Cortex of kidney (tissue), 1 donor: ENCODE measurements around the gene HPSE2.
"Not testable (repeated sequence)": the region's sequence is repeated elsewhere in the genome, so short reads cannot be mapped to it uniquely, and the experiment has no call there.

ENCODE experiments used
- DNase-seq: peaks from one replicate; lab custom pipeline; 2025; lab: John Stamatoyannopoulos, UW

The HPSE2 gene

DNA sequence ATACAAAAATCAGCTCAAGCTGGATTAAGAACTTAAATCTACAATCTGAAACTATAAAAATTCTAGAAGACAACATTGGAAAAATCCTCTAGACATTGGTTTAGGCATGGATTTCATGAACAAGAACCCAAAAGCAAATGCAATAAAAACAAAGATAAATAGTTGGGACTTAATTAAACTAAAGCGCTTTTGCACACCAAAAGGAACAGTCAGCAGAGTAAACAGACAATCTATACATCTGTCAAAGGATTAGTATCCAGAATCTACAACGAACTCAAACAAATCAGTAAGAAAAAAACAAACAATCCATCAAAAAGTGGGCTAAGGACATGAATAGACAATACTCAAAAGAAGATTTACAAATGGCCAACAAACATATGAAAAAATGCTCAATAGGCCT is 733.1 kb downstream of the HPSE2 start:
- not testable (repeated sequence) for DNase-seq

DNA sequence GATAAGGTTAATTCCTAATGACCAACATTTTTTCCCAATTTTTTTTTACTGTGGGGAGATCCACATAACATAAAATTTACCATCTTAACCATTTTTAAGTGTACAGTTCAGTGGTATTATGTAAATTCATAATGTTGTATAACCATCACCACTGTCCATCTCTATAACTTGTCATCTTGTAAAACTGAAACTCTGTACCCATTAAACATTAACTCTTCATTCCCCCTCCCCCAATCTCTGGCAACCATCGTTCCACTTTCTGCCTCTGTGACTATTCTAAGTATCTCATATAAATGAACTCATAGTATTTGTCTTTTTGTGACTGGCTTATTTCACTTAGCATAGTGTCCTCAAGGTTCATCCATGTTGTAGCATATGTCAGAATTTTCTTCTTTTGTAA is 742.9 kb downstream of the HPSE2 start:
- DNase-seq = no peak

DNA sequence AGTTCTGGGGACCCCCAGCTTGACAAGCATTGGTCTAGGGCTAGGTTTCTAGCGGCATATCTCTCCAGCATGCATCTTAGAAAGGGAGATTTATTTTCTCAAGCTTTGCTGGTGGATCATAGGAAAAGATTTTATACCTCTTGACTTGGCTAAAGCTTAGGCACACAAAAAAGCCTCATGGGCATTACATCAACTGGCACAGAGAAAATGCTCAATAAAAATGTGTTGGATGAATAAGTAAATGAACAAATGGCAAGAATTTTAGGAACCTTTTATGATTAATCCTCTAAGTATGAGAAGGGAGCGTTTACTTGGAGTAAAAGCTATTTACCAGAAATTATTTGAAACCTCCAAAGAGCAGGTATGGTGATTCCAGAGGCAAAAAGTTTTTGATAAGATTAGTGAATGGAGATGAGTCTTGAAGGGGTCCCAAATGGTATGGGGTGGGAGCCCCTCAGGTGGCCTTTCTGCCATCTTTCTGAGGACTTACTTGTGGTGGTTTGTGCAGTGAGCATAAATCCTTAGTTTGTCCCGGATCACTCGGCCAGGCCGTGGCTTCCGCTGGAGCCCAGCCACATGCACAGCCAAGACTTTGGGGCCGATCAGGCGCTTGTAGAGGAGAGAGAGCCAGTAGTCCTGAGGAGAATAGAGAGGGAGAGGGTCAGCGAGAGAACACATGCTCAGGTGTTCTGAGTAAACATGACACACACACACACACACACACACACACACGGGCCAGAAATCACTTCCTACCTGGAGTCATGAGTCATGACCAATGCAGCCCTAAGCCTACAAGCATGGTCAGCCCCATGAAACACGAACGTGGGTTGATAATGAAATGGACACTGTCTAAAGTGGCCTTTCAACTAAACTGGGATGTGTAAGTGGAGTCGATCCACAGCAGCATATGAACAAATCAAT is 745.8 kb downstream of the HPSE2 start:
- DNase-seq = no peak

DNA sequence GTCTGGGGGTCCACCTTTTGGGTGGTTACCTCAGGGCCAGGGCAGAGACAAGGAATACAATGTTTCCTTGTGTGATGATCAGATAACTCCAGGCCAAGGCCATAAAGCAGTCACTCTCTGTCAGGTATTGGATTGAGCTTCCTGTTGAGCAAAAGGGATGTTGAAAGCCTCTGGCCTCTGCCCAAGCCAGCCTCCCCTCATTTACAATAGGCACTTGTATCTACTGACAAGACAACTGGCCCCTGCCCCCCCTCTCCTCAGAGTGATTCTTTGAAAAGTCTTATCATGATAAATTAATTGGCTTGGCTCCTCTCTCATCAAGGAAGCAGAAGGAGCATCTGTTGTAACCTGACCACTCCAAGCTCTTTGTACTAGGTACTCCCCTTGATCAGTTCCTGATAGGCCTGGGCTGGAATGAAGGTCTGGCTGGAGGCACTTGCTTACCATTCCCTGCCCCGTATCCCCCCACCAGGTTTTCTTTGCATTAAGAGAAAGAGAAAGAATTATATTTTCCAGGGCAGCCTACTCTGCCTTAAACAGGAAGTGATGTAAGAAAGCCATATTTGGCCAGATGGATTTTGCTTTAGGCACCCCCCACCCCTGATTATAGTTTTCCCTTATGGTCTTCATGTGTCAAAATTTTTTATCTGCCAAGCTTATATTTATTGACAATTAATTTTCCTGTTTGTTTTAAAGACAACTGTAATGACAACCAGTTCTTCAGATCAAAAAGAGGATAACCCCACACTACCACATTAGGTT is 746.8 kb downstream of the HPSE2 start:
- no peak for DNase-seq

DNA sequence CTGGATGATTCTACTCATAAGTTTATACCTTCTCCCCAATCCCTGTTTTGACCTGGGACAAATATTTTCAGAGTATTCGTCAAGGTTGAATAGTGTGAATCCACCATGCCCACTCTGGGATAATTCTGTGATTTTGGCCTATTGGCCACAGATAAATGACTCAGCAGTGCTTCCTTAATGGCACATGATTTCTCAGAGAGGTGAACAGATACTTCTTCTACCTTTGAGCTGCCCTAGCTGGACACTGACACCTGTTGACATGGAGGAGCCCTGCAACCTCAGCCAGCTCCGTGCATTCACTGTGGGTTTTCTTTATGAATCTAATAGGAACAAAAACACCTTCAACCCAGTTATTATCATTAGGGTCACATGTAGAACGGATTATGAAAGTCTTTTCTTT is 748.0 kb downstream of the HPSE2 start:
- no peak for DNase-seq

DNA sequence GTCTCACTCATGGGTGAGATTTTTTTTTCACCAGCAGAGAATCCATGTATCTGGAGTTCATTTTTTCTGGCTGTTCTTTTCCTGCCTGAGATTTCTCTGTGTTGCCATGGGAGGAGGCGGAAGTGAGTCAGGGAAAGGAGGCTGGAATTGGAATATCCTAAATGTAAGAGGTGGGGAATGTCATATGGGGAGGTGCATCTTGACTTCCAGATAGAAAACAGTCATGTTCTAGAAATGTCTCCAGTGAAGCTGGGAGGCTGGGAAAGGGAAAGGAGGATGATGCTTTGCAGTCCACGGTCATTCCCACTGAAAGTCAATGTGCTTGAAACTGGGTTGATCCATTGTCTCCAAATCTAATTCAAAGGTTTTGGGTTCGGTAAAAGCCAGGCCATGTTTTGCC is 749.2 kb downstream of the HPSE2 start:
- DNase-seq = no peak

DNA sequence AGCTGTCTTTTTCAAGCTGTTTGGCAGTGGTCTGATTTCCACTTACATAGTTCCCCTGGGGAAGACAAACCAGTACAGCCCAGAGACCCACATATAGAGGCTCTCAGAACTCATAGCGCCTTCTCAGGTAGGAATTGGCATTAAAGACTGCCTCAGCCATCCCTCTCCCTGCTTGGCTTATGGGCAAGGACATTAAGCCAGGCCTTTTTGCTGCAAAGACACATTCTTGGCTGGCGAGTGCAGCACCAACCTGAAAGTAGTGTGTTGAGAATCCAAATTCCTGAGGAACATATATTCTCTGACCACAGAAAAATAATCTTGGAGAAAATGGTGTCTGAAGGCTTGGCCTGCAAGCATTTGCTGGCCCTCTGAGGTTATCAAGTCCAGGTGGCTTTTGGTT is 749.7 kb downstream of the HPSE2 start:
- DNase-seq = no peak

DNA sequence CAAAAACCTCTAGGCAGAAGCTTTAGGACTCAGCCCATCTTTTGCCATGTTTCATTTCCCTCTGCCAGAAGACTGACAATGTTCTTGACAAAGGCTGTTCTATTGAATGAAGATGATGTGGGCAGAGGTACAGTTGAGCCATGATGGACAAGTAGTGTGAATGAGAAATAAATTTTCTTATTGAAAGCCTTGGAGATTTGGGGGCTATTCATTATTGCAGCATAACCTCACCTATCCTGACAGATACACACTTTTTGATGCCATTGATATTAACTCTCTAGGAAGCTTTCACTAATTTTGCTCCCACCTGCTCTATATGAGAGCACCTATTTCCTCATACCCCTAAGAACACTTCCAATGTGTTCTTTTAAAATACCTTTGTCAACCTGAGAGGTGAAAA is 752.0 kb downstream of the HPSE2 start:
- no peak for DNase-seq

DNA sequence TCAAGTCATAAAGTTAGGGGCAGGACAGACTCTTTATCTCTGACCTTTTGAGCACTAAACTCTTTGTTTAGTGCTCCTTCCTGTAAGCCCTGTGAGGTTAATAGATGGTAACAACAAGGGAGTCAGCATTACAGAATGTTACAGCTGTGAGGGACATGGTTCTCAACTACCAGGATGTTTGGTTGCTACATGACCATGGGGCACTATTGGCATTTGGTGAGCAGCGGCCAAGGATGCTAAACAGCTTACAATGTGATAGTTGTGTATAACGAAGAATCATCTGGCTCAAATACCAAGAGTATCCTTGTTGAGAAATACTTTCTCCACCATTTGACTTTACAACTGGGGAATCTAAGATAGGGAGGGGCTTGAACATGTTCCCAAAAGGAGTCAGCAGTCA is 753.6 kb downstream of the HPSE2 start:
- DNase-seq = no peak

DNA sequence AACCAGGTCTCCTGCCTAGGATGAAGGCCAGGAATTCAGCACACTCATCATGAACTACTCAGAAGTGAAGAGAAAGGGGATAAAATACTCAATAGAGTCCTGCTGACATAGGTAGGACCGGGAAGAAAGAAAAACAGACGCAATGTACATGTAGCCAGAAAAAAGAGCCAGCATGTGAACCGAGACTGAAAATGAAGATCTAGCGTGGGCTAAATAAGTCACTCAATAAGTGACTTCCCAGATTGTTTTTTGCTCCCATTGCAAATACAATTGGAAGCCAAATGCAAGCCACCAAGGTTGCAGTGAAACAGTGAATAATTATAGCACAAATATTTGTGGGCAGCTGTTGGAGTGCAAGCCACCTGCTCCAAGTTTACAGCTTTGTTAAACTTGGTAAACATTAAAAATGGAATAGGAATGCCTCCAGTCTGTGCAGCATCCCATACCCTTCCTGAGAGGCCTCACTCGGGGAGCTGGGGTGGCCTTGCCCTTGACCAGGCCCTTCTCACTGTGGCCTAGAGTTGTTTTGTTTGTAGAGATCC is 754.2 kb downstream of the HPSE2 start:
- no peak for DNase-seq

DNA sequence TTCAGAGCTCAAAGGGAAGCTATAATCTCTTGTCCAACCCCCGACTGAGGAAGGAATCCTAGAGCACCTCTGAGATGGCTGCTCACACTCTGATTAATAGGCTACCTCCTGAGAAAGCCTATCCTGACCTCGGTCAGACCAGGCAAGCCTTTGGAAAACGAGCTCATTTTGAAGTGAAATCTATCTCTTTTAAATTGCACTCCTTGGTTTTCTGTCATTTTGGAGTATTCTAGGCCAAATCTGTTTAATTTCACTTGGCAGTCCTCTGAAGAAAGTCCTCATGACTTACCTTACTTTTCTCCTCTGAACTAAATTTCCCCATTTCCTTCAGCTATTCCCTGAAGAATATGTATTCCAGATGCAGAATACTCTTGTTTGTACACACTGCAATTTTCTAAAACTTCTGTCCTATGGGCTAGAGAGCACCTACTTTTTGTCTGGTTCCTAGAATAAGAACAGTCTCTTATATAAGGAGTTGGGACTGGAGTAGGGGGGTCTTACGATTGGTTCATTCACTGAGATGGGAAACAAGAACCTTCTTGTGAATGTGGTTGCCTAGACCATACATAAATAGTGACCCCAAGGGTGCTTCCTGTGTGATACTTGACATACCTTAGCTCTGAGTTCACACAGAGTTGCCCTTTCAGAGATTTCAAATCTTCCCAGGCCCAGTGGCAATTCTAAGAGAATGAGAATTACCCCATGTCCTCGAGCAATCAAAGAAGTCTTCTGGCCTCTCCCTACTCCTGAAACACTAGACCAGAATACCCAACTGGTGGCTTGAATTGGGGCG is 757.0 kb downstream of the HPSE2 start:
- DNase-seq = no peak

DNA sequence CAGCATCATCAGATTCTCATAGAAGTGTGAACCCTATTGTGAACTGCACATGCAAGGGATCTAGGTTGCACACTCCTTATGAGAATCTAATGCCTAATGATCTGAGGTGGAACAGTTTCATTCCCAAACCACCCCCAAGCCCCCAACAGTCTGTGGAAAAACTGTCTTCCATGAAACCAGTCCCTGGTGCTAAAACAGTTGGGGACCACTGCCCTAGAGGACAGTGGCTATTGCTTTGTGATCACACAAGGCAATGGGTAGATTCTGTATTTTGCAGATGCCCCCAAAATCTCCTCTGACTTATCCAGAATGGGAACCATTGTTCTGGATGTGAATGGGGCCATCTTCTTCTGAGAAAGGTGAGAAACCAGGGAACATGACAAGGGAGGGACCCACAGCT is 757.8 kb downstream of the HPSE2 start:
- no peak for DNase-seq

DNA sequence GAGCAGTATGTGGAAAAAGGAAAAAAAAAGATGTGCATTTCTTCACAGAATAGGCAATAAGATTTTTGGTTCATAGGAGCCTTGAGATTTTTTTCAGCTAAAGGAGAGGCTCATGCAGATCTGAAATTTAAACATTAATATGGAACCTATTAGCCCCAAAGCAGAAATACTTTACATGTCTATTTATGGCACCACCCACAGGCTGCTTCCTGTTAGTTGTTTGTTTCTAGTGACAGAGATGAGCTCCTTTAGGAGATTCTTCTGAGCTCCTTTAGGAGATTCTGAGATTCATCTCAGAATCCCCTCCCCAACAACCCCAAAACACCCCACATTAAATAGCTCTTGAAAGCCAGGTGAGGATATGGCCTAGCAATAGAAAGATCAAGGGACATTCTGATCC is 761.0 kb downstream of the HPSE2 start:
- DNase-seq = no peak

DNA sequence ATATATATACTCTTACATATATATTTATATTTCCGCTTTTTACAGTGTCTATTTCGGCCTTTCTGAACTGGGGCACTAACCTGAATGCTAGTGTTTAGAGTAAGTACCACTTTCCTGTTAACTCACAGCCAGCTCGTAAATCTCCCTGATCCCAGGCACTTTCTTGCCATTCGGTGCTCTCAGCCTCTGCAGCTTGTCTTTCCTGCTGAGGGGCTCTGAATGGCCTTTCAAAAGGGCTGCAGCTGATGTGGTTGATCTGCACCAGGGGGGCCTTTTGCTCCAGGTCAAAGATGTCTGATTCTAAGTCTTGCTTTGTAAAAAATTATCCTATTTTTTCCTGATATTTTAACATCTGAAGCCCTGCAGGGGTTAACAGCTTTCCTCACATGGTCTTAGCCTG is 763.5 kb downstream of the HPSE2 start:
- no peak for DNase-seq

DNA sequence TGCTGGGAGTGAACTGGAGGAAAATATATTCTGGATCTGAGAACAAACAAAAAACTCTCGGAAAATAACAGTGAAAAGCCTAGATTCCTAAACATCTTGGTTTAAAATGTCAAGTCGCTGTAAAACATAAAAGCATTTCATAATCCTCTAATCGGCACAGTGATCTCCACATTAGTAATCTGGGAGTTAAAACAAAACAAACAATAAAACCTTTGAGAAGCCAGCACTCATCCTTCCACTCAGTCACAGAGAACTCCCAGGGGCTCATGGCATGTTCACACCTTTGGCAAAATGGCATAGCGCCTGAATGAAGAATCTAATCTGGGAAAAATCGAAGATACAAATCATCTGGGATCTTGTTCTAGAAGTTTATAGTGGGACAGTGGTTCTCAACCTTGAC is 764.8 kb downstream of the HPSE2 start:
- no peak for DNase-seq

DNA sequence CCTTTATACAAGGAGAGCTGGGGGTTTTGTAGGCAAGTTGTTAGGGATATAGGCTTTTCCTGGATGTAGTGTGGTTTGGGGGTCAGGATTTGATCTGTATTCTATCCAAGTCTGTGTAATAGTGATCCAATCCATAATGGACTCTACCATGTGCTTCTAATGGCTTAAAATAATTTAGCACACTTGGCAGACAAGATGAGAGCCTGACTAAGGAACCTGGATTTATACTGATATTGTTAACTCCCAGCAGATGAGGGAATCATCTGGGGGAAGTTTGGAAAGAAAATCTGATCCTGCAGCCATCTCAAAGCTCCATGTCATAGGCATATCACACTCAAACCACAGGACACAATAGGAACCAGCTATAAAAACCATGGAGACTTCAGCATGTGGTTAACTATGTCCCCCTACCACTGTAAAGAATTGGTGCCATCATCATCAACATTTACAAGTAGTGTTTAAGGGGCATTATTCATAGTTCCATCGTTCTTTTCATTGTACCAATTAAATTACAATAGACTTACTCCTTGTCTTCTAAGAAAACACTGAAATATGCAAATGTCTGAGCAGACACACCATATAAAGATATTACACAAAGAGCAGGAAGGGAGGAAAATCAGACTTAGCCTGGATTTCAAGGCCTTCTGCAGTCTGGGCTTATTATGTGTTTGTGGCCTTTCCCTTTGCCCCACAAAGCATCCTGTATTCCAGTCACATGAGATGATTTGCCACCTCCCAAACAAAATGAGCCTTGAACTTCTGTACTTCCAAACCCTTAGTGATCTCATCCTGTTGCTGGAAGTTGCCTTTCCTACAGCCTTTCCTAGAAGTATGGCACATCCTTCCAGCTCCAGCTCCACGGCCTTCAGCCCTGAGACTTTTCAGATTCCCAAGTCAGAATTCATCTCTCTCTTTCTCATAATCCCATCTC is 766.4 kb downstream of the HPSE2 start:
- no peak for DNase-seq

DNA sequence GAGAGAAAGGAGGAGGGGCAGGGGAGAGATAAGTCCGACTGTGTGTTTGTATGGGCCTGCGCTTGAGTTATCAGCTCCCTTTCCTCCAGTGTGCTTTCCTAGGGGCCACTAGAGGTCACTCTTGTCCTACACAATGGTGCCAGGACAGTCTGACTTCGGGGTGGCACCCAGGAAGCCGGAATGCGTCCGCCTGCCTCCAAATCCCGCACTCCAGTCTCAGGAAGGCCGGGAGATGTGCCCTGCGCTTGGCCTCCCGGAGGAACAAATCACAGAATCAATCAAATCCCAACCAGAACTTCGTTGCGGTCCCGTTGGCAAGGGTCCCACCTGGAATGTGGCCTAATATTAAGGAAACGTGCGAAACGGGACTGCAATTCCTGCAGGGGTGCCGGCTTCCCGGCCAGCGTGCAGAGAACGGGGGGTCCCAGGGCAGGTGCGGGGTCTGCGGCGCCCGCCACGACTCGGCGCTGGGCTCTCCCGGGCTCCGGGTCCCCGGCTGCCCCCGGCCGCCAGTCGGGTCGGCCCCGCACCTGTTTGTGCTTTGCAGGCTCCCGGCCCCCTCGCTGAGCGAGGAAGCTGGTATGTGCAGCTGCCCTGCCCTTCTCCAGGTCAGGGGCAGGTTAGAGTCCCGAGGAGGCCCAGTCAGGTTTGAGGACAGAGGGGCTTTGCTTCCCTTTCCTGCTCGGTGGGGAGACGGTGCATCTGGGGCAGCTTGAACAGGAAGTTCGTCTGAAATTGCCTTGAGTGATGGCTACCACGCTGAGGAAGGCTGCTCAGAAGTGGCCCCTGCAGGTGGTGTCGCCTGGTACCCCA is 767.9 kb downstream of the HPSE2 start:
- DNase-seq = no peak

DNA sequence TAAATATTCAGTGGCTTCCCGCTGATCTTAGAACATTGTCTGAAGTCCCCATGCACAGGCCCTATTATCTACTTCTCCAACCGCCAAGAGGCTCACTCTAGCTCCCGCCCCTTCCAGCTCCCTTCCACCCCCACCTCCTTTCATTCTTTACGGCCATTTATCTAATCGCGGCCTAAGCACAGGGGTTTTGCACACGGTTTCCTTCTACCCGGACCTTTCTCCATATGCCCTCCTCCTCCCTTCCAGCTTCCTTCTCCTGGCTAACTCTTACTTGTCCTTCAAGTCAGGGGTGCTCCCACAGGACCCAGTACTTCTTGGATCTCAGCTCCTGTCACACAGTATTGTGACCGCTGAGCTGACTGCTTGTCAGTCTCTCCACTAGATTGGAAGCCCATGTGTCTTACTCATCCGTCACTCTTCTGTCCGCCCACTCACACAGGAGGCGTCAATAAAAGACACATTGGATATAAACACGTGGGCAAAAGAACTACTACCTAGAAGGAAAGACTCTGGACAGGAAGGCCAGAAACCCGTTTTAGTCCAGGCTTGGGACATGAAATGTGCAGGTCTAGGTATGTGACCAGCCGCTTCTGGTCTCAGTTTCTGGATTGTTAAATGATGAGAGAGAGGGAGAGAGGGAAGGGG is 768.7 kb downstream of the HPSE2 start:
- DNase-seq = no peak

DNA sequence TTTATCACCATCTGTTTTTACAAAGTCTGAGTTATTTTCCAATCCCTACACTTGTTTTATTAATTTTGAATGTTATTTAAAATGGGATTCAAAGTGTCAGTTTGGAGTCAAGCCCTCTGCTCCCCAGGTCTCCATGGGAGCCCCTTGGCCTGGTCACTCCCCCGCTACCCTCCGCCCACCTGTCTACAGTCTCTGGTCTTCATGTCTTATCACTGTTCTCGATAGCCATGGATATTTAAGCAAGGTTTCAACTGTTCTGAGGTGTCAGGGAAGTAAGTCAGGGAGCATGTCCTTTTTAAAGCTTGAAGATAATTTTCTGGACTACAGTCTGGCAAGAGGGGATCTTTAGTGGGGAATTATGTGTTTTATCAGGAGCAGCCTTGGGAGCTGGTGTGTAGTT is 769.8 kb downstream of the HPSE2 start:
- no peak for DNase-seq
